ENCODE measurements around the gene MRAS. TPM values are rescaled to one million over a fixed set of nuclear protein-coding genes. Genes with fewer than 3 reads are reported as not detected.

MRAS gene
- total and polyA plus RNA-seq, 2 of the 13 experiments (the other 11 are each of a cell fraction or from before 2014, with no cell fraction given) = 8.8 to 36.2 TPM

DNA sequence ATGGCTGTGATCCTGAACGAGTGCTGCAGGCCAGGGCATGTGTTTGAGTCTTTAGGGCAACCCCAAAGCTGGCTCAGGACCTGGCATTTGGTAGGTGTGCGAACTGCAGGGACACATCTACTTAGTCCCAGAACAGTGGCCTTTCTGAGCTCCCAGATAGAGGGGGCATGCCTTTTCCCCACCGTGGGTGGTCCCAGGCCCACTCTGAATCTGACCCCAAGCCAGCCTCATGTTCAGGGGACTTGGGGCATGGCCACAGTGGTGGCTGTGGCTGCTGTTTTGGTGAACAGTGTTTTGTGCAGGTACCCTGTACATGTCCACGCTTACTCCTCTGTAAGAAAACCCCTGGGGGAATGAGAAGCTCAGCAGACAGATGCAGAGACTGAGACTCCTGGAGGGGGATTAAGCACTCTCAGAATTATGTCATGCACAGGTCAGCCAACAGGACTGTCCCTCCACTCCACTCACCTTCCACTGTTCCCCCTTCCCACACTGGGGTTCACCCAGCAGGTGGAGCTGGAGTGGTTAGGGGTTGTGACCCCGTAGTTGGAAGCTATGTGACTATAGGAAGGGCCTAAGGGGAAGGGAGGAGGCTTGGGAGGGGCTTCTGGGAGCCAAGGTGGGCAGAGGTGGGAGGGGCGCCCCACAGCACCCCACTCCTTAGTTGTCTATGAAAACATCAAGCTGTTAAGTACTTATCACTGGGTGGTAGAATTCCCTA, 102.5 kb downstream of the MRAS start (continued):
- TF ChIP-seq, protein P1, sequence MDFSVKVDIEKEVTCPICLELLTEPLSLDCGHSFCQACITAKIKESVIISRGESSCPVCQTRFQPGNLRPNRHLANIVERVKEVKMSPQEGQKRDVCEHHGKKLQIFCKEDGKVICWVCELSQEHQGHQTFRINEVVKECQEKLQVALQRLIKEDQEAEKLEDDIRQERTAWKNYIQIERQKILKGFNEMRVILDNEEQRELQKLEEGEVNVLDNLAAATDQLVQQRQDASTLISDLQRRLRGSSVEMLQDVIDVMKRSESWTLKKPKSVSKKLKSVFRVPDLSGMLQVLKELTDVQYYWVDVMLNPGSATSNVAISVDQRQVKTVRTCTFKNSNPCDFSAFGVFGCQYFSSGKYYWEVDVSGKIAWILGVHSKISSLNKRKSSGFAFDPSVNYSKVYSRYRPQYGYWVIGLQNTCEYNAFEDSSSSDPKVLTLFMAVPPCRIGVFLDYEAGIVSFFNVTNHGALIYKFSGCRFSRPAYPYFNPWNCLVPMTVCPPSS (IDR thresholded peaks at IDR 0.05) = no peak

DNA sequence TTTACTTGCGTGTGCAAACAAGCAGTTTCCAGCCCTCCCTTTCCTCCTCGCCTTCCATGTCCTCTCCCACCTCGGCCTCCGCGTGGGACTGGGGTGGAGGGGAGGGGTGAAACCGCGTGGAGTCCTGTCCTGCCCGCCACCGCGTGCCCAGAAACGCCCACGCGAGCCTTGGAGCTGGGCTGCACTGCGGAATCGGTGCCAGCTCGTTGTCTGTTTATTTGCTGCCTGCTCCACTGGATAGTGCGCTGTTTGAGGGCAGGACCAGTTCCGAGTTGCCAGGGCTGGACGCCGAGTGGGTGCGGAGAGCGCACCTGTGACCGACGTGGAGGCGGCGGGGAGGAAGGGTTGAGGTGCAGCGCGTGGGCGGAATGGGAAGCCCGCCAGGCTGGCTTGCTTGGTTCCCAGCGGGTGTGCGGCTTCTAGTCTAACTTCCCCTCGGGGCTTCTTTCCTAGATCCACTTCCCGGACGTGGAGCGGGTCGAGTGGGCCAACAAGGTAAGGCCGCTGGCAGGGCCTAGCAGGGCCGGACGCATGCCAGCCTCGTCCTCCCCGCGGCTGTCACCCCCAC, 103.3 kb downstream of the MRAS start:
- BruUV-seq (replicated peaks) = no TSS peak

More for the DNA sequence above, 103.3 kb downstream of the MRAS start:
- Histone ChIP-seq H3K27me3 (ENCODE audit: control insufficient read depth in 1 of 2, insufficient read depth in 2 of 2, low read length in 2 of 2) (no peaks in the 10 kb centered on the region), H3K79me2 (ENCODE audit: insufficient read depth, low read length) (no peaks in the 10 kb centered on the region), H3K4me3 (replicated peaks in 1 of 3; ENCODE audit: insufficient read depth in 1 of 3, low read depth in 2 of 3, low read length in 3 of 3) (no peak overlapping the region), H4K20me1 (ENCODE audit: insufficient read depth, low read length) (no peaks in the 10 kb centered on the region), H3K4me1 (ENCODE audit: insufficient read depth, low read length) (no peaks in the 10 kb centered on the region), H3K9me3 (ENCODE audit: low read length) (no peaks in the 10 kb centered on the region), H3K4me2 (ENCODE audit: low read depth, low read length) (no peak overlapping the region), H3K27ac (ENCODE audit: extremely low read length, insufficient read depth, low read length) (no peak overlapping the region), H3K36me3 (replicated peaks in 1 of 2; ENCODE audit: control insufficient read depth in 1 of 2, insufficient read depth in 2 of 2, low read length in 2 of 2) (no peaks in the 10 kb centered on the region; a peak in 3 of 5 replicates), H3K9ac (ENCODE audit: insufficient read depth, low read depth, low read length) (no peak overlapping the region), H2AFZ (ENCODE audit: low read length) (no peak overlapping the region)
- ChIA-PET CTCF (ENCODE audit: low intra/inter-chr PET ratio, low total read pairs) (no interaction called here), POLR2A (no interaction called here)
- ATAC-seq (no peak), FAIRE-seq (no peak), DNase-seq (ENCODE audit: low spot score) (no peak)
- intact Hi-C loops (cut with micrococcal nuclease; ENCODE audit: unreplicated experiment) (no loop called here), in situ Hi-C loops (cut with HindIII; ENCODE audit: extremely low pct_ligation_motif_present, low pct_unique_long_range_greater_than_20kb) (no loop called here)
- TF ChIP-seq ZNF33B (CRISPR knock-in tag; IDR thresholded peaks at IDR 0.05) (no peak), NONO (IDR thresholded peaks at IDR 0.05) (no peak), NONO (CRISPR knock-in tag; conservative IDR thresholded peaks at IDR 0.05) (no peak), PHF21A (CRISPR knock-in tag; IDR thresholded peaks at IDR 0.05) (no peak), HNRNPLL (IDR thresholded peaks at IDR 0.05; ENCODE audit: low read depth, low read length, poor library complexity, severe bottlenecking) (peak; percentile 17)
- TF ChIP-seq, protein P2, sequence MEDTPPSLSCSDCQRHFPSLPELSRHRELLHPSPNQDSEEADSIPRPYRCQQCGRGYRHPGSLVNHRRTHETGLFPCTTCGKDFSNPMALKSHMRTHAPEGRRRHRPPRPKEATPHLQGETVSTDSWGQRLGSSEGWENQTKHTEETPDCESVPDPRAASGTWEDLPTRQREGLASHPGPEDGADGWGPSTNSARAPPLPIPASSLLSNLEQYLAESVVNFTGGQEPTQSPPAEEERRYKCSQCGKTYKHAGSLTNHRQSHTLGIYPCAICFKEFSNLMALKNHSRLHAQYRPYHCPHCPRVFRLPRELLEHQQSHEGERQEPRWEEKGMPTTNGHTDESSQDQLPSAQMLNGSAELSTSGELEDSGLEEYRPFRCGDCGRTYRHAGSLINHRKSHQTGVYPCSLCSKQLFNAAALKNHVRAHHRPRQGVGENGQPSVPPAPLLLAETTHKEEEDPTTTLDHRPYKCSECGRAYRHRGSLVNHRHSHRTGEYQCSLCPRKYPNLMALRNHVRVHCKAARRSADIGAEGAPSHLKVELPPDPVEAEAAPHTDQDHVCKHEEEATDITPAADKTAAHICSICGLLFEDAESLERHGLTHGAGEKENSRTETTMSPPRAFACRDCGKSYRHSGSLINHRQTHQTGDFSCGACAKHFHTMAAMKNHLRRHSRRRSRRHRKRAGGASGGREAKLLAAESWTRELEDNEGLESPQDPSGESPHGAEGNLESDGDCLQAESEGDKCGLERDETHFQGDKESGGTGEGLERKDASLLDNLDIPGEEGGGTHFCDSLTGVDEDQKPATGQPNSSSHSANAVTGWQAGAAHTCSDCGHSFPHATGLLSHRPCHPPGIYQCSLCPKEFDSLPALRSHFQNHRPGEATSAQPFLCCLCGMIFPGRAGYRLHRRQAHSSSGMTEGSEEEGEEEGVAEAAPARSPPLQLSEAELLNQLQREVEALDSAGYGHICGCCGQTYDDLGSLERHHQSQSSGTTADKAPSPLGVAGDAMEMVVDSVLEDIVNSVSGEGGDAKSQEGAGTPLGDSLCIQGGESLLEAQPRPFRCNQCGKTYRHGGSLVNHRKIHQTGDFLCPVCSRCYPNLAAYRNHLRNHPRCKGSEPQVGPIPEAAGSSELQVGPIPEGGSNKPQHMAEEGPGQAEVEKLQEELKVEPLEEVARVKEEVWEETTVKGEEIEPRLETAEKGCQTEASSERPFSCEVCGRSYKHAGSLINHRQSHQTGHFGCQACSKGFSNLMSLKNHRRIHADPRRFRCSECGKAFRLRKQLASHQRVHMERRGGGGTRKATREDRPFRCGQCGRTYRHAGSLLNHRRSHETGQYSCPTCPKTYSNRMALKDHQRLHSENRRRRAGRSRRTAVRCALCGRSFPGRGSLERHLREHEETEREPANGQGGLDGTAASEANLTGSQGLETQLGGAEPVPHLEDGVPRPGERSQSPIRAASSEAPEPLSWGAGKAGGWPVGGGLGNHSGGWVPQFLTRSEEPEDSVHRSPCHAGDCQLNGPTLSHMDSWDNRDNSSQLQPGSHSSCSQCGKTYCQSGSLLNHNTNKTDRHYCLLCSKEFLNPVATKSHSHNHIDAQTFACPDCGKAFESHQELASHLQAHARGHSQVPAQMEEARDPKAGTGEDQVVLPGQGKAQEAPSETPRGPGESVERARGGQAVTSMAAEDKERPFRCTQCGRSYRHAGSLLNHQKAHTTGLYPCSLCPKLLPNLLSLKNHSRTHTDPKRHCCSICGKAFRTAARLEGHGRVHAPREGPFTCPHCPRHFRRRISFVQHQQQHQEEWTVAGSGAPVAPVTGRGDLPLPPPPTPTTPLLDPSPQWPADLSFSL (CRISPR knock-in tag; IDR thresholded peaks at IDR 0.05) = no peak
- TF ChIP-seq, protein P3, sequence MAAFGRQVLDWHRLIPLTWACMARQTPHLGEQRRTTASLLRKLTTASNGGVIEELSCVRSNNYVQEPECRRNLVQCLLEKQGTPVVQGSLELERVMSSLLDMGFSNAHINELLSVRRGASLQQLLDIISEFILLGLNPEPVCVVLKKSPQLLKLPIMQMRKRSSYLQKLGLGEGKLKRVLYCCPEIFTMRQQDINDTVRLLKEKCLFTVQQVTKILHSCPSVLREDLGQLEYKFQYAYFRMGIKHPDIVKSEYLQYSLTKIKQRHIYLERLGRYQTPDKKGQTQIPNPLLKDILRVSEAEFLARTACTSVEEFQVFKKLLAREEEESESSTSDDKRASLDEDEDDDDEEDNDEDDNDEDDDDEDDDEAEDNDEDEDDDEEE (CRISPR knock-in tag; IDR thresholded peaks at IDR 0.05) = no peak
- TF ChIP-seq, protein P4, sequence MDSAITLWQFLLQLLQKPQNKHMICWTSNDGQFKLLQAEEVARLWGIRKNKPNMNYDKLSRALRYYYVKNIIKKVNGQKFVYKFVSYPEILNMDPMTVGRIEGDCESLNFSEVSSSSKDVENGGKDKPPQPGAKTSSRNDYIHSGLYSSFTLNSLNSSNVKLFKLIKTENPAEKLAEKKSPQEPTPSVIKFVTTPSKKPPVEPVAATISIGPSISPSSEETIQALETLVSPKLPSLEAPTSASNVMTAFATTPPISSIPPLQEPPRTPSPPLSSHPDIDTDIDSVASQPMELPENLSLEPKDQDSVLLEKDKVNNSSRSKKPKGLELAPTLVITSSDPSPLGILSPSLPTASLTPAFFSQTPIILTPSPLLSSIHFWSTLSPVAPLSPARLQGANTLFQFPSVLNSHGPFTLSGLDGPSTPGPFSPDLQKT (CRISPR knock-in tag; IDR thresholded peaks at IDR 0.05; ENCODE audit: borderline replicate concordance) = no peak
- WGBS (ENCODE audit: low lambda C conversion rate) = 90% methylated on average over 40 of the region's 43 CpGs
